MM.1S (cell line): Measurements from ENCODE around the gene ENTPD3.

ENCODE experiments used
- DNase-seq: peaks from one replicate; pipeline ENCODE4 v3.0.0-alpha.2; 2015
- H2AFZ ChIP-seq: fragments of 300-600 bp; sonication (generic); 2 replicates; pipeline ENCODE4 v1.6.0; 2016; ENCODE audit warnings: antibody characterized with exemption, low read length
- H3F3A ChIP-seq: fragments of 300-600 bp; sonication (generic); 2 replicates; pipeline ENCODE4 v1.6.1; 2016; ENCODE audit warnings: mild to moderate bottlenecking, antibody characterized with exemption, low read length, moderate library complexity, mixed read lengths; ENCODE audit not compliant: insufficient read depth
- H3K27ac ChIP-seq: fragments of 300-600 bp; sonication (generic); 2 replicates; pipeline ENCODE4 v1.5.1; 2016; ENCODE audit warnings: mild to moderate bottlenecking, low read length
- H3K27me3 ChIP-seq: fragments of 300-600 bp; sonication (generic); replicated peaks from 2 replicates; pipeline ENCODE4 v1.6.0; 2016; ENCODE audit warnings: low read length; ENCODE audit not compliant: insufficient read depth
- H3K36me3 ChIP-seq: fragments of 300-600 bp; sonication (generic); replicated peaks from 2 replicates; pipeline ENCODE4 v1.6.1; 2016; ENCODE audit warnings: mild to moderate bottlenecking, low read length, mixed read lengths; ENCODE audit not compliant: insufficient read depth
- H3K4me1 ChIP-seq: fragments of 300-600 bp; sonication (generic); 2 replicates; pipeline ENCODE4 v1.6.1; 2016; ENCODE audit warnings: low read length, mixed read lengths
- H3K4me2 ChIP-seq: fragments of 300-600 bp; sonication (generic); 2 replicates; pipeline ENCODE4 v1.6.0; 2016; ENCODE audit warnings: low read depth, low read length
- H3K4me3 ChIP-seq: fragments of 300-600 bp; sonication (generic); 2 replicates; pipeline ENCODE4 v1.5.1; 2016; ENCODE audit warnings: low read length, mixed read lengths
- H3K79me2 ChIP-seq: fragments of 300-600 bp; sonication (generic); 2 replicates; pipeline ENCODE4 v1.6.1; 2016; ENCODE audit warnings: mixed run types, low read length, mixed read lengths
- H3K9ac ChIP-seq: fragments of 300-600 bp; sonication (generic); 2 replicates; pipeline ENCODE4 v1.6.1; 2016; ENCODE audit warnings: low read length, mixed read lengths
- H3K9me2 ChIP-seq: fragments of 300-600 bp; sonication (generic); replicated peaks from 2 replicates; pipeline ENCODE4 v1.6.1; 2016; ENCODE audit warnings: mild to moderate bottlenecking, low read length, mixed read lengths; ENCODE audit not compliant: insufficient read depth
- H3K9me3 ChIP-seq: fragments of 300-600 bp; sonication (generic); replicated peaks from 2 replicates; pipeline ENCODE4 v1.6.1; 2016; ENCODE audit warnings: mild to moderate bottlenecking, low read length, mixed read lengths; ENCODE audit not compliant: insufficient read depth
- H4K20me1 ChIP-seq: fragments of 300-600 bp; sonication (generic); 2 replicates; pipeline ENCODE4 v1.6.1; 2016; ENCODE audit warnings: mild to moderate bottlenecking, low read length, moderate library complexity, mixed read lengths; ENCODE audit not compliant: insufficient read depth
- CTCF ChIP-seq: fragments of 300-600 bp; sonication (generic); IDR thresholded peaks from 2 replicates; pipeline ENCODE4 v1.5.1; 2016; ENCODE audit warnings: antibody characterized with exemption, low read length, mixed read lengths
- EZH2 ChIP-seq: fragments of 300-600 bp; sonication (generic); optimal IDR thresholded peaks from 2 replicates; pipeline ENCODE3; 2017; ENCODE audit warnings: low read depth, mild to moderate bottlenecking, antibody characterized with exemption, low read length, mixed read lengths
- EZH2phosphoT487 ChIP-seq: fragments of 300-600 bp; sonication (generic); IDR thresholded peaks from 2 replicates; pipeline ENCODE4 v1.6.1; 2018; ENCODE audit warnings: antibody characterized with exemption, low read length

ENTPD3 gene

GRCh38 chr3:40437889-40438288 is 50.9 kb downstream of the ENTPD3 start:
- no peaks in the 10 kb centered on the region for H3K36me3 ChIP-seq
- no peaks in the 10 kb centered on the region for H3K9me2 ChIP-seq
- no peak overlapping the region for H2AFZ ChIP-seq
- no peak for TF ChIP-seq EZH2
- no peak for TF ChIP-seq EZH2phosphoT487
- TF ChIP-seq CTCF = no peak
- no peak overlapping the region for H3K4me2 ChIP-seq
- H3K4me3 ChIP-seq = no peak overlapping the region
- no peak overlapping the region for H3K9ac ChIP-seq
- no peaks in the 10 kb centered on the region for H3K27me3 ChIP-seq
- no peaks in the 10 kb centered on the region for H4K20me1 ChIP-seq
- H3K79me2 ChIP-seq = no peaks in the 10 kb centered on the region
- H3F3A ChIP-seq = no peaks in the 10 kb centered on the region
- DNase-seq = no peak
- H3K9me3 ChIP-seq = no peaks in the 10 kb centered on the region
- H3K4me1 ChIP-seq = no peaks in the 10 kb centered on the region
- H3K27ac ChIP-seq = no peak overlapping the region

GRCh38 chr3:40445062-40445461 is 58.1 kb downstream of the ENTPD3 start:
- H3K27ac ChIP-seq = no peak overlapping the region
- no peak overlapping the region for H3K9ac ChIP-seq
- no peaks in the 10 kb centered on the region for H3K9me2 ChIP-seq
- no peaks in the 10 kb centered on the region for H3K4me1 ChIP-seq
- no peak overlapping the region for H3K4me3 ChIP-seq
- no peaks in the 10 kb centered on the region for H3K9me3 ChIP-seq
- H3K27me3 ChIP-seq = no peaks in the 10 kb centered on the region
- no peaks in the 10 kb centered on the region for H3K36me3 ChIP-seq
- H2AFZ ChIP-seq = no peak overlapping the region
- DNase-seq = no peak
- no peak overlapping the region for H3K4me2 ChIP-seq
- no peaks in the 10 kb centered on the region for H4K20me1 ChIP-seq
- no peaks in the 10 kb centered on the region for H3F3A ChIP-seq
- no peak for TF ChIP-seq EZH2
- TF ChIP-seq CTCF = no peak
- TF ChIP-seq EZH2phosphoT487 = no peak
- H3K79me2 ChIP-seq = no peaks in the 10 kb centered on the region

GRCh38 chr3:40445880-40446279 is 58.9 kb downstream of the ENTPD3 start:
- H3F3A ChIP-seq = no peaks in the 10 kb centered on the region
- no peak for DNase-seq
- no peaks in the 10 kb centered on the region for H4K20me1 ChIP-seq
- no peaks in the 10 kb centered on the region for H3K9me2 ChIP-seq
- no peaks in the 10 kb centered on the region for H3K9me3 ChIP-seq
- no peaks in the 10 kb centered on the region for H3K4me1 ChIP-seq
- H3K27ac ChIP-seq = no peak overlapping the region
- H3K36me3 ChIP-seq = no peaks in the 10 kb centered on the region
- TF ChIP-seq EZH2phosphoT487 (no peak), EZH2 (no peak), CTCF (no peak)
- H3K27me3 ChIP-seq = no peaks in the 10 kb centered on the region
- no peak overlapping the region for H3K4me3 ChIP-seq
- no peaks in the 10 kb centered on the region for H3K79me2 ChIP-seq
- no peak overlapping the region for H3K4me2 ChIP-seq
- no peak overlapping the region for H2AFZ ChIP-seq
- no peak overlapping the region for H3K9ac ChIP-seq

GRCh38 chr3:40450438-40450837 is 63.5 kb downstream of the ENTPD3 start:
- Histone ChIP-seq H3K4me1 (peaks cover 7% of the 10 kb centered on the region; the same call in 1 of the 2 replicates), H3K4me2 (no peak overlapping the region), H3K27me3 (no peaks in the 10 kb centered on the region), H3K9me3 (no peaks in the 10 kb centered on the region), H4K20me1 (no peaks in the 10 kb centered on the region), H3K4me3 (no peak overlapping the region), H3K9ac (no peak overlapping the region), H2AFZ (no peak overlapping the region), H3K79me2 (no peaks in the 10 kb centered on the region), H3F3A (no peaks in the 10 kb centered on the region), H3K27ac (no peak overlapping the region), H3K9me2 (no peaks in the 10 kb centered on the region), H3K36me3 (no peaks in the 10 kb centered on the region)
- no peak for DNase-seq
- TF ChIP-seq CTCF (no peak), EZH2 (no peak), EZH2phosphoT487 (no peak)
